A673 (cell line): Measurements from ENCODE around the gene SPSB3. TPM values are rescaled to one million over a fixed set of nuclear protein-coding genes. Genes with fewer than 3 reads are reported as not detected.

ENCODE experiments used
- BruUV-seq: library from RNA; stranded (reverse); fragments of 400-500 nt; replicated peaks from 2 replicates; lab custom pipeline; 2021; lab: Mats Ljungman, UMichigan
- CTCF ChIA-PET: fragments of 300-600 bp; sonication (Branson Sonifier 250); formaldehyde crosslinking; loops from one replicate; lab custom pipeline; 2022; ENCODE audit warnings: antibody characterized with exemption; lab: Charles Lee
- POLR2A ChIA-PET: fragments of 300-600 bp; sonication (Branson Sonifier 250); formaldehyde crosslinking; loops from one replicate; lab custom pipeline; 2022; ENCODE audit warnings: antibody characterized with exemption; ENCODE audit not compliant: low non-redundant PET; lab: Charles Lee
- DNase-seq: peaks from one replicate; pipeline ENCODE4 v3.0.0-alpha.2; 2015; ENCODE audit warnings: low spot score
- H3K27ac ChIP-seq: fragments of 200-600 bp; sonication (generic); 2 replicates; pipeline ENCODE4 v1.5.1; 2016; ENCODE audit warnings: mixed run types, low read depth, mild to moderate bottlenecking, mixed read lengths, antibody characterized with exemption, low read length; ENCODE audit not compliant: poor library complexity, severe bottlenecking
- H3K27me3 ChIP-seq: fragments of 200-600 bp; sonication (generic); replicated peaks from 2 replicates; pipeline ENCODE4 v1.6.1; 2017; ENCODE audit warnings: mixed run types, low read depth, mild to moderate bottlenecking, mixed read lengths, antibody characterized with exemption, low read length; ENCODE audit not compliant: insufficient read depth, poor library complexity
- H3K36me3 ChIP-seq: fragments of 200-600 bp; sonication (generic); 2 replicates; pipeline ENCODE4 v1.6.1; 2016; ENCODE audit warnings: mixed run types, mild to moderate bottlenecking, mixed read lengths, antibody characterized with exemption, low read length; ENCODE audit not compliant: insufficient read depth, poor library complexity, severe bottlenecking
- H3K4me1 ChIP-seq: fragments of 200-600 bp; sonication (generic); 2 replicates; pipeline ENCODE4 v1.6.1; 2017; ENCODE audit warnings: mixed run types, mild to moderate bottlenecking, mixed read lengths, antibody characterized with exemption, low read length; ENCODE audit not compliant: insufficient read depth, poor library complexity, severe bottlenecking
- H3K4me3 ChIP-seq: fragments of 200-600 bp; sonication (generic); 2 replicates; pipeline ENCODE4 v1.5.1; 2016; ENCODE audit warnings: low read depth, mixed run types, mild to moderate bottlenecking, mixed read lengths, low read length; ENCODE audit not compliant: poor library complexity, severe bottlenecking
- H3K9me3 ChIP-seq: fragments of 200-600 bp; sonication (generic); 2 replicates; pipeline ENCODE4 v1.6.1; 2016; ENCODE audit warnings: mixed run types, low read depth, mild to moderate bottlenecking, mixed read lengths, antibody characterized with exemption, low read length; ENCODE audit not compliant: poor library complexity, severe bottlenecking
- CTCF ChIP-seq: fragments of 300-800, 200-600 bp; sonication (generic); conservative IDR thresholded peaks from 2 replicates; pipeline ENCODE4 v1.5.1; 2017; ENCODE audit warnings: low read depth, mild to moderate bottlenecking, antibody characterized with exemption, low read length, moderate library complexity, mixed read lengths
- EZH2 ChIP-seq: fragments of 200-600 bp; sonication (generic); IDR thresholded peaks from 2 replicates; pipeline ENCODE4 v1.6.1; 2017; ENCODE audit warnings: borderline replicate concordance, low read depth, mild to moderate bottlenecking, mixed read lengths, antibody characterized with exemption, low read length; ENCODE audit not compliant: poor library complexity, severe bottlenecking
- intact Hi-C: fragments of 100-400 bp; cut with micrococcal nuclease; formaldehyde crosslinking; loops from one replicate; pipeline ENCODE4 v1.10.0; 2022; ENCODE audit not compliant: unreplicated experiment
- total RNA-seq: library from RNA; stranded (reverse); gene quantifications from 2 replicates; pipeline ENCODE4 v1.2.3, GENCODE V29; 2021

The SPSB3 gene
- total RNA-seq, 1 experiment from 2014 or later = 15.0 TPM

- POLR2A ChIA-PET = no interaction called here
- DNase-seq = no peak
- Histone ChIP-seq H3K27me3 (no peaks in the 10 kb centered on the region), H3K9me3 (no peaks in the 10 kb centered on the region), H3K4me3 (no peak overlapping the region), H3K36me3 (peaks cover 14% of the 10 kb centered on the region), H3K4me1 (no peaks in the 10 kb centered on the region), H3K27ac (no peak overlapping the region)
- CTCF ChIA-PET = no interaction called here
- BruUV-seq = no TSS peak
- TF ChIP-seq EZH2 (no peak), CTCF (no peak)
- intact Hi-C loops = loop anchor here (10.0 kb wide), 1 partner anchor 46 kb away; the partner anchor contains the start of genes FAHD1 and HAGH
These were observed 3.9 kb downstream of the SPSB3 start for GRCh38 chr16:1778200-1779179.

GRCh38 chr16:1777375-1778199 is 4.8 kb downstream of the SPSB3 start:
- ChIA-PET CTCF (no interaction called here), POLR2A (no interaction called here)
- H3K4me3 ChIP-seq = no peak overlapping the region
- DNase-seq = no peak
- H3K27ac ChIP-seq = no peak overlapping the region
- H3K4me1 ChIP-seq = no peaks in the 10 kb centered on the region
- H3K9me3 ChIP-seq = no peaks in the 10 kb centered on the region
- TF ChIP-seq EZH2 (no peak), CTCF (no peak)
- BruUV-seq = no TSS peak
- H3K36me3 ChIP-seq = peaks cover 14% of the 10 kb centered on the region
- no peaks in the 10 kb centered on the region for H3K27me3 ChIP-seq
- intact Hi-C loops = loop anchor here (10.0 kb wide), 1 partner anchor 47 kb away; the partner anchor contains the start of genes FAHD1 and HAGH

GRCh38 chr16:1776991-1777374 is 5.4 kb downstream of the SPSB3 start:
- no TSS peak for BruUV-seq
- H3K4me1 ChIP-seq = no peaks in the 10 kb centered on the region
- H3K36me3 ChIP-seq = peaks cover 14% of the 10 kb centered on the region
- DNase-seq = no peak
- no peak overlapping the region for H3K4me3 ChIP-seq
- no peaks in the 10 kb centered on the region for H3K9me3 ChIP-seq
- no peak overlapping the region for H3K27ac ChIP-seq
- CTCF ChIA-PET = no interaction called here
- TF ChIP-seq CTCF (no peak), EZH2 (no peak)
- H3K27me3 ChIP-seq = no peaks in the 10 kb centered on the region
- POLR2A ChIA-PET = no interaction called here
- intact Hi-C loops = loop anchor here (10.0 kb wide), 1 partner anchor 48 kb away; the partner anchor contains the start of genes FAHD1 and HAGH
